ENCODE data around the gene NFU1.
"Not testable (repeated sequence)": the region's sequence is repeated elsewhere in the genome, so short reads cannot be mapped to it uniquely, and the experiment has no call there.

Gene NFU1

GRCh38 chr2:69389271-69389670 lies 48.0 kb downstream of the NFU1 start:
- in situ Hi-C loops (cut with MboI; ENCODE audit: low sequenced_read_pairs), result no loop called here

- in situ Hi-C loops (cut with MboI; ENCODE audit: low sequenced_read_pairs), result no loop called here
Observed at GRCh38 chr2:69387770-69388481, 49.3 kb downstream of the NFU1 start.

- in situ Hi-C loops (cut with MboI; ENCODE audit: low sequenced_read_pairs), result no loop called here
Observed at GRCh38 chr2:69386789-69387734, 50.2 kb downstream of the NFU1 start, which contains the start of gene GFPT1. Gene GFPT1 (minus strand): TSS chr2:69387227. CDS start chr2:69387071, 156 bp downstream.

- in situ Hi-C loops (cut with MboI; ENCODE audit: low sequenced_read_pairs), result no loop called here
Observed at GRCh38 chr2:69386360-69386759, 50.9 kb downstream of the NFU1 start.

GRCh38 chr2:69385443-69386151 lies 51.6 kb downstream of the NFU1 start:
- in situ Hi-C loops (cut with MboI; ENCODE audit: low sequenced_read_pairs), result no loop called here

- in situ Hi-C loops (cut with MboI; ENCODE audit: low sequenced_read_pairs), result no loop called here
Observed at GRCh38 chr2:69384618-69385081, 52.6 kb downstream of the NFU1 start.

- in situ Hi-C loops (cut with MboI; ENCODE audit: low sequenced_read_pairs), result no loop called here
Observed at GRCh38 chr2:69383176-69383812, 53.9 kb downstream of the NFU1 start.

GRCh38 chr2:69382547-69382946 lies 54.7 kb downstream of the NFU1 start:
- in situ Hi-C loops (cut with MboI; ENCODE audit: low sequenced_read_pairs), result no loop called here

- in situ Hi-C loops (cut with MboI; ENCODE audit: low sequenced_read_pairs), result no loop called here
Observed at GRCh38 chr2:69381337-69381737, 55.9 kb downstream of the NFU1 start.

- in situ Hi-C loops (cut with MboI; ENCODE audit: low sequenced_read_pairs), result no loop called here
Observed at GRCh38 chr2:69380072-69380917, 56.9 kb downstream of the NFU1 start.

- in situ Hi-C loops (cut with MboI; ENCODE audit: low sequenced_read_pairs), result no loop called here
Observed at GRCh38 chr2:69376403-69376802, 60.8 kb downstream of the NFU1 start.

GRCh38 chr2:69375494-69376353 lies 61.5 kb downstream of the NFU1 start:
- in situ Hi-C loops (cut with MboI; ENCODE audit: low sequenced_read_pairs), result no loop called here

- in situ Hi-C loops (cut with MboI; ENCODE audit: low sequenced_read_pairs), result no loop called here
Observed at GRCh38 chr2:69372767-69373166, 64.5 kb downstream of the NFU1 start.

GRCh38 chr2:69369802-69370201 lies 67.4 kb downstream of the NFU1 start:
- in situ Hi-C loops (cut with MboI; ENCODE audit: low sequenced_read_pairs), result no loop called here

GRCh38 chr2:69368588-69368987 lies 68.6 kb downstream of the NFU1 start:
- in situ Hi-C loops (cut with MboI; ENCODE audit: low sequenced_read_pairs), result no loop called here

- in situ Hi-C loops (cut with MboI; ENCODE audit: low sequenced_read_pairs), result no loop called here
Observed at GRCh38 chr2:69359371-69359770, 77.9 kb downstream of the NFU1 start.

- in situ Hi-C loops (cut with MboI; ENCODE audit: low sequenced_read_pairs), result no loop called here
Observed at GRCh38 chr2:69358914-69359313, 78.3 kb downstream of the NFU1 start.

GRCh38 chr2:69356471-69356870 lies 80.8 kb downstream of the NFU1 start:
- in situ Hi-C loops (cut with MboI; ENCODE audit: low sequenced_read_pairs), result no loop called here

GRCh38 chr2:69354976-69355375 lies 82.3 kb downstream of the NFU1 start:
- in situ Hi-C loops (cut with MboI; ENCODE audit: low sequenced_read_pairs), result not testable (repeated sequence)

Data from HL-60/S4 treated with phorbol 12-myristate 13-acetate at 8.2 ng/mL for 4 days and 3 days (cell line).